H1 (cell line): ENCODE measurements around the gene MRGPRX1.

Source experiments
- CTCF ChIP-seq, 3 experiments: IDR thresholded peaks; 1 replicate in 2 of 3; 2 replicates in 1 of 3; pipeline versions ENCODE4 v1.5.1 to v1.6.1; 2011; ENCODE audit warnings: low read length in 3 of 3, mild to moderate bottlenecking in 3 of 3, inconsistent platforms in 2 of 3, low read depth in 1 of 3, moderate library complexity in 1 of 3; ENCODE audit not compliant: insufficient read depth in 1 of 3; ENCODE audit errors: control extremely low read depth in 1 of 3
- EZH2 ChIP-seq: fragments of 200-600 bp; sonication (generic); IDR thresholded peaks from 2 replicates; pipeline ENCODE4 v1.7.1; 2012; ENCODE audit warnings: low read depth, mild to moderate bottlenecking, moderate library complexity, low read length, inconsistent platforms; ENCODE audit not compliant: severe bottlenecking
- RAD21 ChIP-seq, 2 experiments: IDR thresholded peaks in 1 of 2; conservative IDR thresholded peaks in 1 of 2; 2 replicates each; pipeline ENCODE4 v1.6.1; 2011; ENCODE audit warnings: low read depth in 2 of 2, low read length in 2 of 2, improper control_type of control experiment in 1 of 2, inconsistent platforms in 1 of 2, mild to moderate bottlenecking in 1 of 2, moderate library complexity in 1 of 2
- TEAD4 ChIP-seq: IDR thresholded peaks from 2 replicates; pipeline ENCODE4 v1.6.1; 2012; ENCODE audit warnings: low read depth, low read length, inconsistent platforms, mixed read lengths

GRCh38 chr11:18981897-18982296 lies 42.7 kb upstream of the MRGPRX1 start:
- TF ChIP-seq CTCF (IDR thresholded peaks at IDR 0.05; ENCODE audit: control extremely low read depth in 1 of 3, insufficient read depth in 1 of 3, low read depth in 1 of 3, low read length in 3 of 3) (no peak), EZH2 (no peak), TEAD4 (no peak), RAD21 (IDR thresholded peaks at IDR 0.05 in 1 of 2, conservative IDR thresholded peaks at IDR 0.05 in 1 of 2; ENCODE audit: low read depth in 2 of 2, low read length in 2 of 2) (no peak)
